ENCODE measurements around the gene TMC7.
"Not testable (repeated sequence)": the region's sequence is repeated elsewhere in the genome, so short reads cannot be mapped to it uniquely, and the experiment has no call there.

TMC7 gene

DNA sequence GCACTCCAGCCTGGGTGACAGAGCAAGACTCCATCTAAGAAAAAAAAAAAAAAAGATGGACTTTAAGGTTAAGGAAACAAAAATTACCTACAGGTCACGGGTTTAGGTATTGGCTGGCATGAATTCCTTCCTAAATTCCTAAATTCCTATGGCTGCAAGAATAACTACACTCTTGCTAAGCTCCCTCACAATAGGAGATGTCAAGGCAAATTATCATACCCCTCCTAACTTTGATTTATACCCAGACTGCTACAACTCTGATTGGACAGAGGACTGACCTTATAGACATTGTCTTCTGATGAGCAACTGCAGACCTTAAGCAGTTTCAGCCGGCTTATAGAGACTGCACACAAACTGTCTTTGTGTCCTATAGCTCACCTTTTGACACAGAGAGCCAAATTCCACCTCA is 25.1 kb upstream of the TMC7 start:
- H3K36me3 Mint-ChIP-seq = no peaks in the 10 kb centered on the region
- H3K27ac Mint-ChIP-seq = no peak overlapping the region
- no peaks in the 10 kb centered on the region for H3K9me3 Mint-ChIP-seq
- DNase-seq (ENCODE audit: low spot score in 2 of 2) = no peak
- H3K27me3 Mint-ChIP-seq = peaks cover 6% of the 10 kb centered on the region
- no peak overlapping the region for H3K4me3 Mint-ChIP-seq
- peaks cover 7% of the 10 kb centered on the region for H3K4me1 Mint-ChIP-seq
- no peak for ATAC-seq (ENCODE audit: low read depth)

DNA sequence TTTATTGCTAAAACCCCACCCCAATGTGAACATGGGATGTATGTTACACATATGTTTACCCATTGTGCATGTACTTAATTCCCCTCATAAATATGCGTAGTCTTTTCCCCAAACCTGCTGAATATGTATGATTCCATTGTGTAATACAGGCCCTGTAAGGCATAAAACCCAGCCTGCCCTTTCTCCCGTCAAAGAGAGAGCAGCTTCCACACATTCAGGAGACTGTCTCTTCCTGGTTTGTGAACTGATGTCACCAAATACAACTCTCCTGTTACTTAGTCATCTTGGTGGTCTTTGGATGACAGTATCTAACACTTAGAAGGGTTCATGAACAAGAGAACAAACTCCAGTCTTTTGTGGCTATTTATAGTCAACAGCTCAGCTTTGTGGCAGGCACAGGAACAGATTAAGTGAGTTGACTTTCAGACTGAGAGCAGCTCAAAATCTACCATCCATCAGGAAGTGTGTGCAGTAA is 24.7 kb upstream of the TMC7 start:
- H3K36me3 Mint-ChIP-seq = no peaks in the 10 kb centered on the region
- no peaks in the 10 kb centered on the region for H3K9me3 Mint-ChIP-seq
- no peak overlapping the region for H3K27ac Mint-ChIP-seq
- peaks cover 7% of the 10 kb centered on the region for H3K4me1 Mint-ChIP-seq
- DNase-seq (ENCODE audit: low spot score in 2 of 2) = no peak
- ATAC-seq (ENCODE audit: low read depth) = no peak
- no peak overlapping the region for H3K4me3 Mint-ChIP-seq
- H3K27me3 Mint-ChIP-seq = peaks cover 6% of the 10 kb centered on the region

DNA sequence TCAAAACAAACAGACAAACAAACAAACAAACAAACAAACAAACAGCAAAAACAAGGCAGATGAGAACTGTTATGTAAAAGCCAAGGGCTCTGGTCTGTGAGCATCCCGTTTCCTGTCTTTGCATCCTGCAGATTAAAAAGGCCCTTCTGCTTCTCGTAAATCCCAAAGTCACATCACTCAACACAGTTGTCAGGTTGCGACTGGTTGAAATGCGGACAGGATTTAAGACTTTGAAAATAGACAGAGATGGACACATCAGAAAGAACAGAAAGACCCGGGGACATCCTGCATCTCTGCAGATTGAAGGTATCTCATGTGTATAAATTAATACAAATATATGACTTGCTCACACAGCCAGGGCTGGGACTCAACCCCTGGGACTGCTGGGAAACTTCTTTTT is 18.2 kb upstream of the TMC7 start:
- peaks cover 5% of the 10 kb centered on the region for H3K4me1 Mint-ChIP-seq
- no peak overlapping the region for H3K4me3 Mint-ChIP-seq
- no peaks in the 10 kb centered on the region for H3K9me3 Mint-ChIP-seq
- no peak for ATAC-seq (ENCODE audit: low read depth)
- H3K27ac Mint-ChIP-seq = no peak overlapping the region
- no peak for DNase-seq (ENCODE audit: low spot score in 2 of 2)
- peaks cover 2% of the 10 kb centered on the region for H3K27me3 Mint-ChIP-seq
- H3K36me3 Mint-ChIP-seq = no peaks in the 10 kb centered on the region

- Mint-ChIP-seq H3K4me1 (peaks cover 5% of the 10 kb centered on the region), H3K9me3 (no peaks in the 10 kb centered on the region), H3K4me3 (no peak overlapping the region), H3K27ac (no peak overlapping the region), H3K36me3 (no peaks in the 10 kb centered on the region), H3K27me3 (peaks cover 2% of the 10 kb centered on the region)
- ATAC-seq (ENCODE audit: low read depth) = no peak
- DNase-seq (ENCODE audit: low spot score in 2 of 2) = no peak
These were observed 16.9 kb upstream of the TMC7 start for GRCh38 chr16:18966791-18967190.

GRCh38 chr16:18969050-18969854 is 14.5 kb upstream of the TMC7 start:
- H3K4me3 Mint-ChIP-seq = peak overlapping the region; percentile 52
- H3K4me1 Mint-ChIP-seq = peaks cover 5% of the 10 kb centered on the region
- H3K27ac Mint-ChIP-seq = no peak overlapping the region
- no peaks in the 10 kb centered on the region for H3K36me3 Mint-ChIP-seq
- H3K27me3 Mint-ChIP-seq = peaks cover 2% of the 10 kb centered on the region
- ATAC-seq (ENCODE audit: low read depth) (peak; percentile 82), DNase-seq (ENCODE audit: low spot score in 2 of 2) (peak; percentile 79 to 83)
- no peaks in the 10 kb centered on the region for H3K9me3 Mint-ChIP-seq

DNA sequence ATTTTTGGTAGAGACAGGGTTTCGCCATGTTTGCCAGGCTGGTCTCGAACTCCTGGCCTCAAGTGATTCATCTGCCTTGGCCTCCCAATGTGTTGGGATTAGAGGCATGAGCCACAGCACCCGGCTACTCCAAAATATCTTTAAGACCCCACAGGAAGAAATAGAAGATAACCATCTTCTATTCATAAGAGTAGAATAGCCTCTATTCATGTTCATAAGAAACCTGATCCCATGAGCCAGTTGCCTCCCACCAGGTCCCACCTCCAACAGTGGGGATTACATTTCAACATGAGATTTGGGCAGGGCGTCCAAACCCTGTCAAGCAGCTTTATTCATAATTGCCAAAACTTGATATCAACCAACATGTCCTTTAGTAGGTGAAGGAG is 13.9 kb upstream of the TMC7 start:
- Mint-ChIP-seq H3K4me3 (no peak overlapping the region), H3K27ac (no peak overlapping the region), H3K27me3 (peaks cover 2% of the 10 kb centered on the region), H3K9me3 (no peaks in the 10 kb centered on the region), H3K4me1 (peaks cover 5% of the 10 kb centered on the region), H3K36me3 (no peaks in the 10 kb centered on the region)
- ATAC-seq (ENCODE audit: low read depth) = no peak
- no peak for DNase-seq (ENCODE audit: low spot score in 2 of 2)

- Mint-ChIP-seq H3K27me3 (peaks cover 18% of the 10 kb centered on the region), H3K9me3 (no peaks in the 10 kb centered on the region), H3K4me3 (no peak overlapping the region), H3K36me3 (no peaks in the 10 kb centered on the region), H3K27ac (no peak overlapping the region), H3K4me1 (no peaks in the 10 kb centered on the region)
- no peak for DNase-seq (ENCODE audit: low spot score in 2 of 2)
- no peak for ATAC-seq (ENCODE audit: low read depth)
These were observed 8.6 kb upstream of the TMC7 start for GRCh38 chr16:18975109-18975508.

DNA sequence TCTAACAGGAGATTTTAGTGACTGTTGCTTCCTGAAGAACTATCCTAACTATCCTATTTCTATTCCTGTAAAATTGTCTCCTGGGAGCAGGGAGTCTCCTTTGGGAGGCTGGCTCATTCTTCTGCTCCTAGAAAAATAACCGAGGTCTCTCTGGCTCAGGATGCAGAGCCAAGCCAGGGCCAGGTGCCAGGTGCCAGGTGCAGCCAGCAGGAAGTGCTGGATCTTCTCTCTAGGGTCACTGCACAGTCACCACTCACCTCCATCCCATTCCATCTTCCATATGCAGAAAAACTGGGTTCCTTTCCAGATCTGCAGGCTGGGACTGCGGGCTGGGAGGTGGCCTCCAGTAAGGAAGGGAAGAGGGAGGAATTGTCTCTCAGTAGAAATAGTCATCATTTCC is 3.8 kb upstream of the TMC7 start:
- Mint-ChIP-seq H3K4me1 (no peaks in the 10 kb centered on the region), H3K27ac (no peak overlapping the region), H3K4me3 (no peak overlapping the region), H3K36me3 (no peaks in the 10 kb centered on the region), H3K9me3 (no peaks in the 10 kb centered on the region), H3K27me3 (peaks cover 22% of the 10 kb centered on the region)
- no peak for DNase-seq (ENCODE audit: low spot score in 2 of 2)
- ATAC-seq (ENCODE audit: low read depth) = no peak

DNA sequence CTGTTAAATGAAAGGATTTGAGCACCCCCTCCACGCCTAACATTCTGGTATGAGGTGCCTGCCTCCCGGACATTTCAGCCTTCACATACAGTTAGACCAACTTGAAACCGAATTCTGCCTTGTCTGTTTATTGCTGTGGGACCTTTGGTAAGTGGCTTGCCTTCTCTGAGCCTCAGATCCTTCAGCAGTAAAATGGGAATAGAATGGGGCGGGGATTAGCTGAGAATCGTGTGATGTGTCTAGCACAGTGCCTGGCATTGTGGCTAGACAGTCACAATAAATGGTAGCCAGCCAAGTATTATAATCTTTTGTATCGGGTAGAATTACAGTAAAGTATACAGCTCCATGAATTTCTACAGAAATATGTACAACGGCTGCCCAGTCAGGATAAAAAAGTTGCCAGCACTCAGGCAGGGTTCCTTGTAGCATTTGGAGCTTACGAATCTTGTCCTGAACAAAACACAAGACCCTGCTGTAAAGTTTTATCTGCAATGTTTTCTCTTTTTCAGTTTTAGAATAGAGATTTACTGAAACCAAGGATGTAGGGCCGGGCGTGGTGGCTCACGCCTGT is 786 bp downstream of the TMC7 start:
- DNase-seq (ENCODE audit: low spot score in 2 of 2) = no peak
- Mint-ChIP-seq H3K27ac (no peak overlapping the region), H3K9me3 (no peaks in the 10 kb centered on the region), H3K4me3 (no peak overlapping the region), H3K27me3 (peaks cover 10% of the 10 kb centered on the region), H3K36me3 (no peaks in the 10 kb centered on the region), H3K4me1 (no peaks in the 10 kb centered on the region)
- no peak for ATAC-seq (ENCODE audit: low read depth)

GRCh38 chr16:18985256-18985655 is 1.5 kb downstream of the TMC7 start:
- H3K4me3 Mint-ChIP-seq; H3K27me3 Mint-ChIP-seq; H3K36me3 Mint-ChIP-seq; H3K27ac Mint-ChIP-seq; H3K9me3 Mint-ChIP-seq; H3K4me1 Mint-ChIP-seq; DNase-seq (ENCODE audit: low spot score in 2 of 2); ATAC-seq (ENCODE audit: low read depth): not testable (repeated sequence)

- H3K36me3 Mint-ChIP-seq; H3K9me3 Mint-ChIP-seq; DNase-seq (ENCODE audit: low spot score in 2 of 2); H3K4me1 Mint-ChIP-seq; H3K27ac Mint-ChIP-seq; H3K27me3 Mint-ChIP-seq; H3K4me3 Mint-ChIP-seq; ATAC-seq (ENCODE audit: low read depth): not testable (repeated sequence)
These were observed 8.0 kb downstream of the TMC7 start for GRCh38 chr16:18991731-18992130.

- H3K27me3 Mint-ChIP-seq; ATAC-seq (ENCODE audit: low read depth); H3K4me3 Mint-ChIP-seq; H3K27ac Mint-ChIP-seq; H3K9me3 Mint-ChIP-seq; H3K36me3 Mint-ChIP-seq; DNase-seq (ENCODE audit: low spot score in 2 of 2); H3K4me1 Mint-ChIP-seq: not testable (repeated sequence)
These were observed 9.8 kb downstream of the TMC7 start for GRCh38 chr16:18993531-18993930.

- not testable (repeated sequence) for H3K27me3 Mint-ChIP-seq; H3K9me3 Mint-ChIP-seq; H3K4me3 Mint-ChIP-seq; H3K4me1 Mint-ChIP-seq; H3K36me3 Mint-ChIP-seq; DNase-seq (ENCODE audit: low spot score in 2 of 2); H3K27ac Mint-ChIP-seq; ATAC-seq (ENCODE audit: low read depth)
These were observed 10.4 kb downstream of the TMC7 start for GRCh38 chr16:18994181-18994580.

GRCh38 chr16:18995406-18995805 is 11.7 kb downstream of the TMC7 start:
- not testable (repeated sequence) for H3K9me3 Mint-ChIP-seq

GRCh38 chr16:18996536-18996935 is 12.8 kb downstream of the TMC7 start:
- not testable (repeated sequence) for H3K4me1 Mint-ChIP-seq; H3K9me3 Mint-ChIP-seq; H3K4me3 Mint-ChIP-seq; H3K27me3 Mint-ChIP-seq; ATAC-seq (ENCODE audit: low read depth); DNase-seq (ENCODE audit: low spot score in 2 of 2); H3K36me3 Mint-ChIP-seq; H3K27ac Mint-ChIP-seq

More at GRCh38 chr16:18995406-18995805, 11.7 kb downstream of the TMC7 start:
- H3K27ac Mint-ChIP-seq; ATAC-seq (ENCODE audit: low read depth); H3K4me3 Mint-ChIP-seq; H3K36me3 Mint-ChIP-seq; H3K4me1 Mint-ChIP-seq; H3K27me3 Mint-ChIP-seq; DNase-seq (ENCODE audit: low spot score in 2 of 2): not testable (repeated sequence)

Measured in memory B cell (primary cell).